Head of caudate nucleus (tissue), 42 donors: Measurements from ENCODE around the gene EFNA2.

Experiments used
- DNase-seq, 42 donors: peaks; one replicate each; pipeline versions ENCODE4 v3.0.0 to v3.0.0-alpha.2; 2020 to 2021; ENCODE audit warnings: mixed read lengths in 7 of 42
- intact Hi-C: fragments of 100-400 bp; cut with DNase I; formaldehyde crosslinking; loops from one replicate; pipeline ENCODE4 v1.15.0; 2022

The EFNA2 gene

DNA sequence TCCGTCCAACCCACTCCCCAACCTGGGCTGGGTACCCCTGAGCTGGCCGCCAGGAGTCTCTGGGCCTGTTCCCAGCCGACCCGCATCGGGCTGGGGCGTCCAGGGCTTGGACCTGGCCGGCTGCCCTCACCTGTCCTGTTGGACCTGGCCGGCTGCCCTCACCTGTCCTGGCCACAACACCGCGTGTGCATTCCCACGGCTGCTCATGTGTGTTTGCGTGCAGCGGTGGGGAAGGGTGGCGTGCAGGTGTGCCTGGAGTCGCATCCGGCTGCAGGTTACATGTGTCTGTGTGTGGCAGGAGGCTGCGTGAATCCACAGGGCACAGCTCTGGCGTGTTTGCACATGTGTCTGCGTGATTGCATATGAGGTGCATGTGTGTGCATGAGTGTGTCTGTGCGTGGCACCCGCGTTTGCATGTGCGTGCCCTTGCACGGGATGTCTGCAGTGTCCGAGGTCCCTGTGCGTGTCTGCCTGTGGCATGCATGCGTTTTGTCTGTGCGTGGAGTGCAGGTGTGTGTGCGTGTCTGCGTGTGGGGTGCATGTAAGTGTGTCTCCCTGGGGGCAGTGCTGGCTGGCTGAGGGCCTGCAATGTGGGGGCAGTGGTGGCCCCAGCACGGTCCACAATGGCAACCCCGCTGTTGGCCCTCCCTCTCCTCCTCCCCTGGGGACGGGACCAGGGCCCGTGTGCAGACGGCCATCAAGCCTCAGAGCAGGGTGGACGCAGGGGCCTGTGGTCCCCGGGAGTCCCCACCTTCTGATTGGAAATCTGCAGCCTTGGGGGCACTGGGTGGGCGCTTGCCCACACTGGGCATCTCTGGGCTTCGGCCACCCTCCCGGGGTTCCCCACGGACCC lies 3.4 kb downstream of the EFNA2 start:
- peak in 1 of 42 donors; percentile 15 for DNase-seq
- intact Hi-C loops = no loop called here

GRCh38 chr19:1289686-1290025 lies 4.0 kb downstream of the EFNA2 start:
- intact Hi-C loops = no loop called here
- DNase-seq = no peak

DNA sequence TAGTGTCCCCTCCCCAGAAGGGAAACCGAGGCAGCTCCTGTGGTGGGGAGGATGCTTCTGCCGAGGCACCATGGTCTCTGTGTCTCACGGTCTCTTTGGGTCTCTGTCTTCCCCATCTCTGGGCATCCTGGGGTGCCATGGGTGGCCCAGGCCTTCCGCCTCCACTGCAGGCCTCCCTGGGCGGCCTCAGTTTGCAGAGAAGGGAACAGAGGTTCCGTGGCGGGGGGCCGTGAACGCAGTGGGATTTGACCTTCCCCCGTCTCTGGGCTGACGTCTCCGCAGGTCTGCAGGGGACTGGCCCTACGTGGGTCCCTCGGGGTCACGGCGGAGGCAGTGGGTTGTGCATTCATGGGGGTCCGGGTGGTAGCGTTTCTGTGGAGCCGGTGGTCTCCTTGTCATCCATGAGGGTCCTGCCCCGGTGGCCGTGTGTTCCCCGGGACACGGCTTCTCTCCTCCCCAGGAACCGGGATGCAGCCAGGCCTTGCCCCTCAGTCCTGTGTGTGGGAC lies 4.6 kb downstream of the EFNA2 start:
- intact Hi-C loops = no loop called here
- DNase-seq = no peak

DNA sequence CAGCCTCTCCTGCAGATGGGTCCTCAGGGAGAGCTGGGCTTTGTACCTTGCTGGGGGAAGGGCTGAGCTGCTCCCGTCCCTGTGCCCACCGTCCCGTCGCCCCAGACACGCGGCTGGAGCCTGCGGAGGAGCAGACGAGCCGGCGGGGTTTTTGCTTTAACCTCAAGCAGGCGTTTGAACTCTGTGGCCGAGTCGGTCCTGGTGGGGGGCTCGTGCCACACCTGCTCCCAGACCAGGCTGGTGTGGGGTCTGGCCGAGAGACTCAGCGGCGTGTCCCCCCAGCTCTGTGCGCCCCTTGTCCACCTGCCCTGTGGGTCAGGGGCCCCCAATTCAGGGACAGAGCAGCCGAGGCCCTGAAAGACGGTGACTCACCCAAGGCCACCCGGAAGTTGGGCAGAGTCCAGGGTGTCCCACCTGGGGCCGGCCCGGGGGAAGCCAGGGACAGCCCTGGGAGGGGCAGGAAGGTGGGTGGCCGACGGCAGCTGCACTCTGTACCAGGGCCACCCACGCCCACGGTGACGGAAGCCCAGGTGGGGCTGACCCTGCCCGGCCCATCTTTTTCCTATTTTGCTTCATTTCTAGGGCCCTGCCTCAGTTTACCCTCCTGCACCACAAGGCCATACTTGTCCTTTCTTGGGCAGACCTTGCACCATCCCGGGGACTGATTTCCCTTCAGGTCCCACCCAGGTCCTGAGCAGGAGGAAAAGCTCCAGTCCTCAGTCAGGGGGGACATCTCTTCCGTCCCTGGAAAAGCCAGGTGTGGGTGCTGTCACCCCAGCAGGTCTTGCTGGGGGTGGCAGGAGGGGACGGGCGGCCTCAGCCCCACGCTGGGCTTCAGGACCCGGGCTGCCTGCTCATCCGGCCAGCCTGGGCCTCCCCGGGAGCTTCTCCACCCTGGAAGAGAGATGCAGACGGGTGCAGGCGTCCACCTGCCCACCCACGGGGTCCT lies 5.3 kb downstream of the EFNA2 start:
- intact Hi-C loops = no loop called here

DNA sequence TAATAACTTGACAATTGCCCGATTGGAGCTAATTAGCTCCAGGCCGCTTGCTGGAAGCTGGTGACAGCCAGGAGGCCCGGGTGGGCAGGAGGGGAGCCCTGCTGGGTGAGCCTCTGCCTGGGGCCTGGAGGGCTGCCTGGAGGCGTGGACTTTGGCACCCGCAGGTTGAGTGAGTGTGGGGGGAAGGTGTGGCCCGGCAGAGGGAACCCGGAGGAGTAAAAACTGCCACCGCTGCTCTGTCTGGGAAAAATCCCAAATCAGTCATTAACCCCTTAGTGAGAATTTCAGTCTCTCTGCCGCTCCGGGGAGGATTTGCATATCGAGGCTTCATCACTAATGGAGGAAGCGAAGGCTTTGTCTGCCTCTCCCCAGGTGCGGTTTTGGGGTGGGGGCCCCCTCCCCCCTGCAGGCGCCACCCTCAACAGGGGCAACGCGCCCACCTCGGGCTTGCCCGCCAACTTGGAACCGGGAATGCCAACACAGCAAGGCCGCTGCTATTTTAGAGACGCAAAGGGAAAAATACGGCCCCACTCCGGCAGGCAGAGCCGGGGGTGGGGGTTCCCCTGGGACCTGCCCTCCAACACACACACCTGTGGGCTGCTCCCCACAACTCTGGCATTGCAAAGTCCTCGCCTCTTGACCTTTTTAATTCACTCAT lies 6.2 kb downstream of the EFNA2 start:
- intact Hi-C loops = no loop called here

More for the DNA sequence above, 5.3 kb downstream of the EFNA2 start:
- DNase-seq = no peak

GRCh38 chr19:1292419-1293151 lies 6.9 kb downstream of the EFNA2 start:
- no peak for DNase-seq
- intact Hi-C loops = no loop called here

More for the DNA sequence above, 6.2 kb downstream of the EFNA2 start:
- DNase-seq = peak in 16 of 42 donors; percentile 38 to 75 (median 52)

DNA sequence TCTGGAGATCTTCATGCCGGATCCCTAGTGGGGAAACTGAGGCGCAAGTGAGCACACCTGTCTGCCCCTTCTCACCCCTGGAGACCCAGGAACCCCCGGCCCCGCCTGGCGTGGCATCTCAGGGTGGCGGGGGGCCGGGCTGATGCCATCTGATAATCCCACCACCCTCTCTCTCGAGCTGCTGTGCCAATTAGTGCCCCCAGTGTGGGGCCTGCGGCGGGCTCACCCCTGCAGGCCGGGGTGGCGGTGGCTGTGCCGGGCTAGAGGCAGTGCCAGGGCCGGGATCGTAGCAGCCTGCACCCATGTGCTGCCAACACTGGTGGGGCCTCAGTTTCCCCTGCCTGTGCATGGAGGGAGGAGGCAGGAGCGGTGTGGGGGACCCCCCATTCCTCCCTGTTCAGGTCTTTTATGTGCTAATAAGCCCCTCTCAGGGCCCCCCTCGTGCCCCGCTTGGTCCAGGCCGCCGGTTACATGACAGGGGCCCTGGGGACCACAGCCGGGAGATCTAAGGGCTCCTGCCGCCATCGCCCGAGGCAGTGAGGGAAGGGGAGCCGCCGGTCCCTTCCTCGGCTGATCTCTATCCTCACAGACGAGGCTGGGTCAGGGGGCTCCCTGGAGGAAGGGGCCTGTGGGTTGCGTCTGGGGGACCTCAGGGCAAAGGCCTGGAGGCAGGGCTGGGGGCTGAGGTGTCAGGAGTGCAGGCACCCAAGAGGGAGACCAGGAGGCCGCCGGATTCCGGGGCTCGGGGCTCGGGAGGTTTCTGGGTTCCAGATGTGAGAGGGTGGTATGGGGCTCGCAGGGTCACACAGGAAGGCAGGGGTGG lies 8.3 kb downstream of the EFNA2 start:
- intact Hi-C loops = no loop called here
- no peak for DNase-seq

GRCh38 chr19:1294688-1295087 lies 9.0 kb downstream of the EFNA2 start:
- DNase-seq = no peak
- intact Hi-C loops = no loop called here

DNA sequence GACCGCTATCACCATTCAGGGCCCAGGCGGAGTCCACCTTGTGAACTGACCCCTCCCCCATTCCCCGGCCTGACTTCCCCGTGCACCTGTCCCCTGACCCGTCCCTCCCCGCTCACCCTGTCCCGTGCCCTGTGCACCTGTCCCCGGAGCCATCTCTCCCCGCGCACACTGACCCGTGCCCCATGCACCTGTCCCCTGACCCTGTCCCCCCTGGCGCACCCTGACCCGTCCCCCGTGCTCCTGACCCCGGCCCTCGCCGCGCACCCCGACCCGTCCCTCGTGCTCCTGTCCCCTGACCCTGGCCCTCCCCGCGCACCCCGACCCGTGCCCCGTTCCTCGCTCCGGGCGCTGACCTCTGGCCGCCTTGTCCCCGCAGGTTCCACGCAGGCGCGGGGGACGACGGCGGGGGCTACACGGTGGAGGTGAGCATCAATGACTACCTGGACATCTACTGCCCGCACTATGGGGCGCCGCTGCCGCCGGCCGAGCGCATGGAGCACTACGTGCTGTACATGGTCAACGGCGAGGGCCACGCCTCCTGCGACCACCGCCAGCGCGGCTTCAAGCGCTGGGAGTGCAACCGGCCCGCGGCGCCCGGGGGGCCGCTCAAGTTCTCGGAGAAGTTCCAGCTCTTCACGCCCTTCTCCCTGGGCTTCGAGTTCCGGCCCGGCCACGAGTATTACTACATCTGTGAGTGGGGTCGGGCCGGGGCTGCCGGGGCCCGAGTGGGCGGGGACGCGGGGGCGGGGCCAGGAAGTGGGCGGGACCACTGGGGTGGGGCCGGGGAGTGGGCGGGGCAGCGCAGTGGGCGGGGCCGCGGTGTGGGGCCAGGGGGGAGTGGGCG lies 9.7 kb downstream of the EFNA2 start:
- DNase-seq = peak in 1 of 42 donors; percentile 12
- intact Hi-C loops = no loop called here

DNA sequence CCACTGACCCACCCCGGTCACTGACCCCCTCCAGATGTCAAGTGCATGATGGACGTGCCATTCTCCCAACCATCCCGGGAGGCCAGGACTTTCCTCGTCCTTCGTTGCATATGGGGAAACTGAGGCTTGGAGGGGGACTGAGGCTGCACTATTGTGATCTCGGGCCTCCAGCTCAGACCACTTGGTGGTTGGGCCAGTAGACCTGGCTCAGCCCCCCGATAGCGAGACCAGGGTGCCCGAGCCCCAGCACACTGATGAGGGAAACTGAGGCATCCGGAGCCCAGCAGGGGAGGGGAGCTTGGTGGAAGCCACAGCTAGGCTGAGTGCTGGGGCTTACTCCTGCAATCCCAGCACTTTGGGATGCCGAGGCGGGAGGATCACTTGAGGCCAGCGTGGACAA lies 10.4 kb downstream of the EFNA2 start:
- DNase-seq = no peak
- intact Hi-C loops = no loop called here

GRCh38 chr19:1296575-1297271 lies 11.1 kb downstream of the EFNA2 start:
- DNase-seq = no peak
- intact Hi-C loops = no loop called here

- no peak for DNase-seq
- intact Hi-C loops = no loop called here
Observed at GRCh38 chr19:1298235-1298634, 12.6 kb downstream of the EFNA2 start.

- intact Hi-C loops = no loop called here
- no peak for DNase-seq
Observed at GRCh38 chr19:1299801-1300200, 14.1 kb downstream of the EFNA2 start.

DNA sequence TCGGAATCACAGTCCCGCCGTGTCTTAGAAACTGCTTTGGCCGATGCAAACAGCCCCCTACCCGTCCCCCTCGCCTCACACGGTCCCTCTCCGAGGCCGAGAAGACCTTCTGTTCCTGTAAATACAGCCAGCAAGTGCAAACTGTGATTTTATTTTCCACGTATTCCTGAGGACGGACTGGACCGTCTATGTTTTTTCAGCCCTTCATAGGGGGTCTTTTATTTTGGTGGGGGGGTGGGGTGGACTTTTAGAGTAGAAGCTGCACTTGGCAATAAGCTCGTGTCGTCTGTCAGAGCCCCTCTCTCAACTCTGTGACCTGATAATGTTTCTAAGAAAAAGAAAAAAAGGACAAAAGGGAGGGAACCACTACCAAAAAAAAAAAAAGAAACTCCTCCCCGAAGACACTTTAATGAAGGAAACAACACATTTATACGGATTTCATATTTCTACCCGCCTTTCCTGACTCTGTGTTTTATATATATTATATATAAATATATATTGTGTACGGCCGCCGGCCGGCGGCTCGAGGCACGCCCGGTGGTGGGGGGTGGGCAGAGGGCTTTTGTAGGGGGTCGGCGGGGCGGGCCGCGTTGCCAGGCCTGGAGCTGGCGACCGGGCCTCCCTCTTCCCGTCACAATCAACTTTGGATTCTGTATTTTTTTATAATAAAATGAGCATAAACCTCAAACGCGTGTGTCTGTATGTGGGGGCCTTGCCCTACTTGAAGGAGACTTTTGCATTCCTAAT lies 15.2 kb downstream of the EFNA2 start:
- intact Hi-C loops = no loop called here
- no peak for DNase-seq

DNA sequence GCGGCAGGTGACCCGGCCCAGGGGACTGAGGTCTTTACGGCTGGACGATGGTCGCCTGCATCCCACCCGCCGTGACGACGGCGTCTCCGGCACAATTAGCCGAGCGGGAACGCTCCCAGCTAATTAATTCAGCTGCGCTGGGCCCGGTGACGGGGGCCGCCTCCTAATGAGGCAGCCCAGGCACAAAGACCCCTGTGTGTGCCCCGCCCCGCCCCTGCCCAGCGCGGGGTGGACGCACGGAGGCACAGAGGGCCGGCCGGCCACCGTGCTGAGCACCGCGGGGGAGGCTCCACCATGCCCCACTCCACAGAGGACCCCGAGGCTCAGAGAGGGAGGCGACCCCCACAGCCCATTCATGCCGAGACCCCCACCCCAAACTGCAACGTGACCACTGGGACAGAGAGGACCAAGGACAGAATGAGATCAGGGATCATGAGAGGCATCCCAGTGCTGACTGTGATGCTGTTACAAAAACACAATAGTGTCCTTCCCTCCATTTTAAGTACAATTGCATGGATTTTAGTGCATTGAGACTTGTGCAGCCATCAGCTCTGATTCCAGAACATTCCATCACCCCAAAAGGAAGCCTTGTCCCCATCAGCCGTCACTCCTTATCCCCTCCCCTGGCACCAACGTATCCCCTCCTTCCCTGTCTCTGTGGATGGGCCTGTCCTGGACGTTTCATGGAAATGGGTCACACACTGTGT lies 17.0 kb downstream of the EFNA2 start:
- DNase-seq = peak; percentile 64 to 91 (median 82)
- intact Hi-C loops = no loop called here
